Stimulated activated CD4-positive, alpha-beta T cell treated with anti-CD3 and anti-CD28 coated beads, Interleukin-2, amount 100 ng/mL, for 48 hours (primary cell): ENCODE data around the gene P2RY6.
A peak's percentile ranks its signal among the peaks of the same experiment; 100 is the strongest.
"Not testable (repeated sequence)": the region's sequence is repeated elsewhere in the genome, so short reads cannot be mapped to it uniquely, and the experiment has no call there.

Source experiments
- DNase-seq, 2 donors: peaks; one replicate each; pipeline ENCODE4 v3.0.0-alpha.2; 2020

P2RY6 gene, protein sequence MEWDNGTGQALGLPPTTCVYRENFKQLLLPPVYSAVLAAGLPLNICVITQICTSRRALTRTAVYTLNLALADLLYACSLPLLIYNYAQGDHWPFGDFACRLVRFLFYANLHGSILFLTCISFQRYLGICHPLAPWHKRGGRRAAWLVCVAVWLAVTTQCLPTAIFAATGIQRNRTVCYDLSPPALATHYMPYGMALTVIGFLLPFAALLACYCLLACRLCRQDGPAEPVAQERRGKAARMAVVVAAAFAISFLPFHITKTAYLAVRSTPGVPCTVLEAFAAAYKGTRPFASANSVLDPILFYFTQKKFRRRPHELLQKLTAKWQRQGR

GRCh38 chr11:73271936-73272679, at the start of gene P2RY6:
P2RY6 (plus strand) TSS chr11:73272338; CDS start chr11:73296519, 24,181 bp downstream.
- no peak for DNase-seq

DNA sequence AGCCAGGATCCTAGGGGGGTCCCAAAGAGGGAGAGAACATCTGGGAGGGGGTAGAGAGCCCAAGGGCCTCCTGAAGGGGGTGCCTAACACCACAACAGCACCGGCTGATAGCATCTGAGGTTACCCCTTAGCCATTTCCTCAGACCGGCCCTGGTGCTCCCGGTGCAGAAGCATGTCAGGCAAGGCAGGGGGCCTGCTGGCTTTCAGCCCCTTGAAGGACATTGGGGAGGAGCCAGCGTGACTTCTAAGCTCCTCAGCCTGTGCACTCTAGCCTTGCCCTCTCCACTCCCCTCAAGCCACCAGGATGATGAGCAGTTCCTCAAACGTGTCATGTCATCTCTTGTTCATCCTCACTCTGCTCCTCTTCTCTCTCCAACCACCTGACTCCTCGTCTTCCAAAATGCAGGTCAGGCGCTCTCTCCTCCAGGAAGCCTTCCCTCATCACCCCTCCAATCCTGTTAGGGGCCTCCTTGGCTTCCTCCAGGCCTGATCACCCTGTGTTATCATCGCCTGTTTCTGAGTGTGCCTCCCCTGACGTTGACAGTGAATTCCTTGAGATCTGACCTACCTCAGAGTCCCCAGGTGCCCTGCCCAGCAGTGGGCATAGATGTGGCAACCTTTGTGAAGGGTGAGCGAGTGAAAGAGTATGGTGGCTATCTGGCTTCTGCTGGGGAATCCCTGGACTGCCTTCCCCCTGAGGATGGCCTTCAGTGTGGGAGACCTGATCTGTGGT, 48.0 kb upstream of the P2RY6 start:
- no peak for DNase-seq

DNA sequence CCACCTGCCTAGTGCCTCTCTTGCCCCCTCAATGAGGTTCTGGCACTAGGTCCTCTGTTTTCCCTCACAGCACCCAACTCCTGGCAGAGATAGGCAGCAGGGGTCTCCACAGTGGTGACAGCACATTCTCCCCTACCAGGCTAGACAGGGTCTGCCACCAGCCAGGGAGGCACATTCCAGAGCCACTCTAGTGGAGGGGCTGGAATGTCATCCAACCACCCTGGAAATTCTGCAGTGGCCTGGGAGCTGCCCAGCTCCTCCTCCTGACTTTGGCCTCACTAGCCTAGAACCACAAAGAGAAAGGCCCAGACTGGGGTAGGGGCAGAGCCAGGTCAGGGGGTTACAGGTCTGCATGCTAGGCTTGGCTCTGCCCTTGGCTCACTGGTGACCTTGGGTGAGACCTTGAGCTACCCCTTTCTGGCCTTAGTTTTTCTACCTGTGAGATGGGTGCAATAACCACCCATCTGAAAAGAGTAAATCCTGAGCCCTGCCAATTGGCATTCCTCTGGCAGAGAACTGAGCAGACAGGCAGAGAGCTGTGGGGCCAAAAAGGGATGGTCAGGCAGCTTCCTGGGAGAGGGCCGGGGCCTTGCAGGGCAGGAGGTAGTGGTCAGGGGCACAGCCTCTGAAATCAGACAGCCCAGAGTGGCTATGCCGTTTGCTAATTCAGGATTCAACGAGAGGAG, 47.0 kb upstream of the P2RY6 start:
- DNase-seq = no peak

GRCh38 chr11:73225851-73226250, 46.3 kb upstream of the P2RY6 start:
- no peak for DNase-seq

DNA sequence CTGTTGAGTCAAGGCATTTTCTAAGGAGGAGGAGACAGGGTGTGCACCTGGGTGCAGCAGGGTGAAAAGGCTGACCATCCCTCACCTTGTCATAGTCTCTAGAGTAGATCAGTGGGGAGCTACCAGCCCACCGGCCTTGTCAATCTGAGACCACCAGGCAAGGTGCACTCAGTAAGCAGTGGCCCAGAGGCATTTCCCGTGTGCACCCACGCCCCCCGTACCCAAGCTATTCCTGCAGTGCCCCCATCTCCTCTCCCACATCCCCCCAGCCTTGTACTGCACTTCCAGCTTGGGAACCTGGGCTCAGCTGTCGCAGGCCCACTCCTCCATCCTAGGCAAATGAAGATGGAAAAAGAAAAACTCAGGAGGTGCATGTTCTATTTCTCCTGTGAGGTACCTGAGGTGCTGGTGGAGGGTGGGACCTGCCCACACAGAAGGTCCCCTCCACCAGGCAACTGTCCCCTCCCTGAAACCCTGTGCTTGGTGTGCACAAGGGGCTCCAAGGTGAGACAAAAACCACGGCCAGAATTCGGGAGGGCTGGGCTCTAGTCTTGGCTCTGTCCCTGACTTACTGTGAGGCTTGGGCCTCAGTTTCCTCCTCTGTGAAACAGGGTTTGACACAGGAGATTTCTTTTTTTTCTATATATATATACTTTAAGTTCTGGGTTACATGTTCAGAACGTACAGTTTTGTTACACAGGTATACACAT, 45.7 kb upstream of the P2RY6 start:
- DNase-seq = no peak

- no peak for DNase-seq
Observed at GRCh38 chr11:73227571-73228211, 44.4 kb upstream of the P2RY6 start.

- no peak for DNase-seq
Observed at GRCh38 chr11:73228268-73229134, 43.6 kb upstream of the P2RY6 start.

DNA sequence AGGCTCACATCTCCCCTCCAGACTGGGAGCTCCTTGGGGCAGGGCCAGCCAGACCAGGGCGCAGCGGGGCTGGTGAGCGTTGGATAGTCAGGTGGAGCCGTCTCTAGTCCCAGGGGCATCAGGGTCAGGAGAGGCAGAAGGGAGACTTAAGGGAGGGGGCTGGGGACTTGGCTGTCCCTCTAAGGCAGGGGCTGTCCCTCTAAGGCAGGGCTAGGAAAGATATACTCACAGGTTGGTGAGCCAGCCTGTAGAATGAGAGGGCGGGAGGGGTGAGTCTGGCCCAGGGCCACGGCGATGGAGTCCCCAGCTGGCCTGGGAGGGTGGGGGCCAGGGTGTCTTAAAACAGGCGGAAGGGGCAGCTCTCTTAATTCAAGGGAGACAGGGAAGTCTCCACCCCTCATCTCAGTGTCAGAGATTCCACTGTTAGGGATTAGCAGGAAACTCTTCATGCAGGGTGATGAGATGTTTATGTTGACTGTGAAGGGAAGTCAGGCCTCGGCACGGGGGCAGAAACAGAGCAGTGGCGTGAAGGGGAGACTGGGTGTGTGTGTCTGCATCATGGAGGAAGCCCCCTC, 42.7 kb upstream of the P2RY6 start:
- no peak for DNase-seq

- DNase-seq = no peak
Observed at GRCh38 chr11:73229896-73230875, 42.0 kb upstream of the P2RY6 start.

GRCh38 chr11:73230931-73231330, 41.2 kb upstream of the P2RY6 start:
- DNase-seq = no peak

DNA sequence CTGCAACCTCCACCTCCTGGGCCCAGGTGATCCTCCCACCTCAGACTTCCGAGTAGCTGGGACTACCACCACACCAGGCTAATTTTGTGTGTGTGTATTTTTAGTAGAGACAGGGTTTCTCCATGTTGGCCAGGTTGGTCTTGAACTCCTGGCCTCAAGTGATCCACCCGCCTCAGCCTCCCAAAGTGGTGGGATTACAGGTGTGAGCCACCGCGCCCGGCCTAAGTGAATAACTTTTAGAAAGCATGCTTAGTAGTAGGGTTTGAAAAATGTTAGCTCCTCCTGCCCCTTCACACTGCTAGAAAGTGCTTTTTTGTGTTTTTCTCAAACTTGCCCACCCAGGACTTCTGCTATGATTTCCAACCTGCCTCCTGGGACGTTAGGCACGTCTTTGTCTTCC, 39.7 kb upstream of the P2RY6 start:
- DNase-seq = not testable (repeated sequence)

- DNase-seq = no peak
Observed at GRCh38 chr11:73233211-73233610, 38.9 kb upstream of the P2RY6 start.

- no peak for DNase-seq
Observed at GRCh38 chr11:73233692-73234470, 38.3 kb upstream of the P2RY6 start.

DNA sequence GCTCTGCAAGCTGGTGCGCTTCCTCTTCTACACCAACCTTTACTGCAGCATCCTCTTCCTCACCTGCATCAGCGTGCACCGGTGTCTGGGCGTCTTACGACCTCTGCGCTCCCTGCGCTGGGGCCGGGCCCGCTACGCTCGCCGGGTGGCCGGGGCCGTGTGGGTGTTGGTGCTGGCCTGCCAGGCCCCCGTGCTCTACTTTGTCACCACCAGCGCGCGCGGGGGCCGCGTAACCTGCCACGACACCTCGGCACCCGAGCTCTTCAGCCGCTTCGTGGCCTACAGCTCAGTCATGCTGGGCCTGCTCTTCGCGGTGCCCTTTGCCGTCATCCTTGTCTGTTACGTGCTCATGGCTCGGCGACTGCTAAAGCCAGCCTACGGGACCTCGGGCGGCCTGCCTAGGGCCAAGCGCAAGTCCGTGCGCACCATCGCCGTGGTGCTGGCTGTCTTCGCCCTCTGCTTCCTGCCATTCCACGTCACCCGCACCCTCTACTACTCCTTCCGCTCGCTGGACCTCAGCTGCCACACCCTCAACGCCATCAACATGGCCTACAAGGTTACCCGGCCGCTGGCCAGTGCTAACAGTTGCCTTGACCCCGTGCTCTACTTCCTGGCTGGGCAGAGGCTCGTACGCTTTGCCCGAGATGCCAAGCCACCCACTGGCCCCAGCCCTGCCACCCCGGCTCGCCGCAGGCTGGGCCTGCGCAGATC, 37.5 kb upstream of the P2RY6 start:
- DNase-seq = no peak

DNA sequence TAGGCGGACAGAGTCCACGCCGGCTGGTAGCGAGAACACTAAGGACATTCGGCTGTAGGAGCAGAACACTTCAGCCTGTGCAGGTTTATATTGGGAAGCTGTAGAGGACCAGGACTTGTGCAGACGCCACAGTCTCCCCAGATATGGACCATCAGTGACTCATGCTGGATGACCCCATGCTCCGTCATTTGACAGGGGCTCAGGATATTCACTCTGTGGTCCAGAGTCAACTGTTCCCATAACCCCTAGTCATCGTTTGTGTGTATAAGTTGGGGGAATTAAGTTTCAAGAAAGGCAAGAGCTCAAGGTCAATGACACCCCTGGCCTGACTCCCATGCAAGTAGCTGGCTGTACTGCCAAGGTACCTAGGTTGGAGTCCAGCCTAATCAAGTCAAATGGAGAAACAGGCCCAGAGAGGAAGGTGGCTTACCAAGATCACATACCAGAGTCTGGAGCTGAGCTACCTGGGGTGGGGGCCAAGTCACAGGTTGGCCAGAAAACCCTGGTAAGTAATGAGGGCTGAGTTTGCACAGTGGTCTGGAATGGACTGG, 36.8 kb upstream of the P2RY6 start:
- no peak for DNase-seq

GRCh38 chr11:73236205-73236765, 35.9 kb upstream of the P2RY6 start:
- no peak for DNase-seq

DNA sequence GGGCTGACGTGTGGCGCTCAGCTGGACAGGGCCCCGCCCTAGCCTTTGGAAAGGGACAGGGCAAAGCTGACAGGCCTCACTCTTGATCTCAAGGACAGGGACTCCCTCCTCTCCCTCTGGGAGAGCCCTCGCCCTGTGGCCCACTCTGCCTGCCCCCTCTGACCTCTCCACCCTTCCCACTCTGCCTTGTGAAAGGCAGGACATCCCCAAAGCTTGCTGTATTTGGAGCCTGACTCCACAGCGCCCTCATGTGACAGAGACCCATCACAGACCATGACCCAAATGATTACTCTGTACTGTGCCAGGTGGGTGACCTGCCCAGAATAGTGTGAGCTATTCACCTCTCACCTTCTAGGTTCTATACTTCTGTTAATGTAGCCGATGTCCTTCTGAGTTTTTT, 35.3 kb upstream of the P2RY6 start:
- peak; percentile 17 to 39 for DNase-seq
